ENCODE data around the gene ZNG1A. TPM values are rescaled to one million over a fixed set of nuclear protein-coding genes. Genes with fewer than 3 reads are reported as not detected.
"Not testable (repeated sequence)": the region's sequence is repeated elsewhere in the genome, so short reads cannot be mapped to it uniquely, and the experiment has no call there.

The ZNG1A gene
- total RNA-seq, 2 experiments from 2014 or later: 44.5 to 47.4 TPM

DNA sequence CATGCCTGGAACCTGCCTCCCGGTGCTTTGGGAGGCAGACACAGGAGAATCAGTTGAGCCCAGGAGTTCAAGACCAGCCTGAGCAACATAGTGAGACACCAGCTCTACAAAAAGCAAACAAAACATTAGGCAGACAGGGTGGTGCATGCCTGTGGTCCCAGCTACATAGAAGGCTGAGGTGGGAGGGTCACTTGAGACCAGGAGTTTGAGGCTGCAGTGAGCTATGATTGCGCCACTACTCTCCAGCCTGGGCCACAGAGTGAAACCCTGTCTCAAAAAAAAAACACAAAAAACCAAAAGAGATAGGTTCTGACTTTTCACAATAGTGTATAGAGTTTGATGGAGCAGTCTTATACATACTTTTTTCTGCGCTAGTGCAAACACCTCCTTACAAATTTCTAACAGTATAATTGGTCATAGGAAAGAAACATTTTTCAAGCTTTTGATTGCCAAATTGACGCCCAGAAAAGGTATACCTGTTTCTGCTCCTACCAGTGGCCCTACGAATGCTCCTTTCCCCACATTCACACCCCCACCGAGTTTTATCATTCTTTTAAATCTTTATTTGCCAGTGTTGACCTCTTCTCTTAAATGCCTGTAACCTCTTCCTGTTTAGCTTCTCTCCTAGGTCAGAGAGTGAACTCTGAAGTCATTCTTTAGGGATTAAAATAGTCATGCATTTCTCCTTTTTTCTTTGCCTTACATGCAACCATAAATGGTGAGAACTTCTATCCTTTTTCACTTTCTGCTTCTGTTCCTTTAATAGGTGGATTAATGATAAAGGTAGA is 43.3 kb upstream of the ZNG1A start:
- H3K36me3 Mint-ChIP-seq (ENCODE audit: low read depth): no peaks in the 10 kb centered on the region
- no peak overlapping the region for H3K4me3 Mint-ChIP-seq
- no peaks in the 10 kb centered on the region for H3K9me3 Mint-ChIP-seq
- DNase-seq (no peak), ATAC-seq (no peak)
- peaks cover 2% of the 10 kb centered on the region for H3K27me3 Mint-ChIP-seq
- intact Hi-C loops (cut with micrococcal nuclease): no loop called here
- ChIA-PET POLR2A (interaction anchor here (0.6 to 0.9 kb wide), 2 partner anchors 16 to 20 kb away, joined by 3 read pairs; no protein-coding TSS in a partner anchor), CTCF (interaction anchor here (0.9 kb wide), 1 partner anchor 14 kb away, joined by 3 read pairs; no protein-coding TSS in a partner anchor)
- H3K4me1 Mint-ChIP-seq (ENCODE audit: low read depth): peaks cover 11% of the 10 kb centered on the region
- TF ChIP-seq, protein P1, sequence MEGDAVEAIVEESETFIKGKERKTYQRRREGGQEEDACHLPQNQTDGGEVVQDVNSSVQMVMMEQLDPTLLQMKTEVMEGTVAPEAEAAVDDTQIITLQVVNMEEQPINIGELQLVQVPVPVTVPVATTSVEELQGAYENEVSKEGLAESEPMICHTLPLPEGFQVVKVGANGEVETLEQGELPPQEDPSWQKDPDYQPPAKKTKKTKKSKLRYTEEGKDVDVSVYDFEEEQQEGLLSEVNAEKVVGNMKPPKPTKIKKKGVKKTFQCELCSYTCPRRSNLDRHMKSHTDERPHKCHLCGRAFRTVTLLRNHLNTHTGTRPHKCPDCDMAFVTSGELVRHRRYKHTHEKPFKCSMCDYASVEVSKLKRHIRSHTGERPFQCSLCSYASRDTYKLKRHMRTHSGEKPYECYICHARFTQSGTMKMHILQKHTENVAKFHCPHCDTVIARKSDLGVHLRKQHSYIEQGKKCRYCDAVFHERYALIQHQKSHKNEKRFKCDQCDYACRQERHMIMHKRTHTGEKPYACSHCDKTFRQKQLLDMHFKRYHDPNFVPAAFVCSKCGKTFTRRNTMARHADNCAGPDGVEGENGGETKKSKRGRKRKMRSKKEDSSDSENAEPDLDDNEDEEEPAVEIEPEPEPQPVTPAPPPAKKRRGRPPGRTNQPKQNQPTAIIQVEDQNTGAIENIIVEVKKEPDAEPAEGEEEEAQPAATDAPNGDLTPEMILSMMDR (IDR thresholded peaks at IDR 0.05): no peak
- H3K27ac Mint-ChIP-seq: no peak overlapping the region

DNA sequence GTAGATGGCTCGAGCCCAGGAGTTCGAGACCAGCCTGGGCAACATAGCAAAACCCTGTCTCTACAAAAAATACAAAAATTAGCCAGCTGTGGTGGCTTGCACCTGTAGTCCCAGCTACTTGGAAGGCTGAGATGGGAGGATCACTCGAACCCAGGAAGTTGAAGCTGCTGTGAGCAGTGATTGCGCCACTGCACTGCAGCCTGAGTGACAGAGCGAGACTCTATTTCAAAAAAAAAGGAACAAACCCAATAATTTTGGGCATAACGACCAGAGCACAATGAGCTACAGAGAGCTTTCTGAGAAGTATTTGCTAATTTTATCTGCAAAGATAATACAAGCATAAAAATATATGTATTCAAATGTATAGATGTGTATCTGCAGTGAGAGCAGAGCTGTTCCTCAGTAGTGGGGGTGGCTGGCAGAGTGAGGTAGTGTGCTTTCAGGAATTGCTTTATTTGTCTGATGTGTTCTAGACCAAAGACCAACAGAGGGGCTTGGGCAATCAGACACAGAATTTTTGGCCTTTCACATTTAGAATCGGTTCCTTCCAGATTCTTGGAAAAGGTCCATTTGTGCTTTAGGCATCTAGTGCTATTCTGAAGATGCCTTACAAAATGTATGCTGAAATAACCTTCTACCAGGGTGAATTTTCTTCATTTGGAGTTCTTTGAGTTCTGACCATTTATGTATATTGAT is 41.0 kb upstream of the ZNG1A start:
- ChIA-PET CTCF (no interaction called here), POLR2A (interaction anchor here (0.6 kb wide), 1 partner anchor 47 kb away, joined by 5 read pairs; no protein-coding TSS in a partner anchor)
- Mint-ChIP-seq H3K27ac (no peak overlapping the region), H3K9me3 (no peaks in the 10 kb centered on the region), H3K4me3 (no peak overlapping the region), H3K27me3 (peaks cover 15% of the 10 kb centered on the region), H3K36me3 (ENCODE audit: low read depth) (no peaks in the 10 kb centered on the region), H3K4me1 (ENCODE audit: low read depth) (peaks cover 17% of the 10 kb centered on the region)
- ATAC-seq (no peak), DNase-seq (no peak)
- intact Hi-C loops (cut with micrococcal nuclease): no loop called here
- TF ChIP-seq, protein P1 (IDR thresholded peaks at IDR 0.05): no peak

DNA sequence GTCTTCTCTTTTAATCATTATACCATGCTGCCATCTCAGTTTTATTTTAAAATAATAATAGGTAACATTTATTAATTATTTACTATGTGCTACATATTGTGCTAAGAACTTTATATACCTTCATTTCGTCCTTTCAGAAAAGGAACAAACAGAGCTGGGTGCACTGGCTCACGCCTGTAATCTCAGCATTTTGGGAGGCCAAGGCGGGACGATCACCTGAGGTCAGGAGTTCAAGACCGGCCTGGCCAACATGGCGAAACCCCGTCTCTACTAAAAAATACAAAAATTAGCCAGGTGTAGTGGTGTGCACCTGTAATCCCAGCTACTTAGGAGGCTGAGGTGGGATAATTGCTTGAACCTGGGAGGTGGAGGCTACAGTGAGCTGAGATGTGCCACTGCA is 40.2 kb upstream of the ZNG1A start:
- intact Hi-C loops (cut with micrococcal nuclease); H3K9me3 Mint-ChIP-seq; CTCF ChIA-PET; POLR2A ChIA-PET; H3K36me3 Mint-ChIP-seq (ENCODE audit: low read depth); H3K4me3 Mint-ChIP-seq; DNase-seq; ATAC-seq; H3K27ac Mint-ChIP-seq: not testable (repeated sequence)
- H3K4me1 Mint-ChIP-seq (ENCODE audit: low read depth): peaks cover 21% of the 10 kb centered on the region
- H3K27me3 Mint-ChIP-seq: peaks cover 15% of the 10 kb centered on the region

DNA sequence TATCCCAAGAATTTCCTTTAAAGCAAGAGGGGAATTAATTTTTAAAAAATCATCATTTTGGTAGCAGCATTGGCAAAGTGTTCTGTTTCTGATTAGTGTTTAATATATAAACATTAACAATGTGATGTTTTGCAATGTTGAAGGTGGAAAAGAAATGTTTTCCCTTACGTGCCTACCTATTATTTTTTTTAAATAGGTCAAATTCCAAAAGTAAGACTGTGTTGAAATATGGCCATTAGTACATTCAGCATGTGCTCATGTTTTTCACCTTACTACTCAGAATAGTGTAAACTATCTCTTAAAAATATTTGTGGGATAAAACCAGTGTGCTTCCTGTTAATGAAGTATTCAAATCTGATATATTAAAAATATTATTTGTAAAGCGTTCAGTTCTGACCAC is 39.1 kb upstream of the ZNG1A start:
- no peak for DNase-seq
- peaks cover 15% of the 10 kb centered on the region for H3K27me3 Mint-ChIP-seq
- no peaks in the 10 kb centered on the region for H3K36me3 Mint-ChIP-seq (ENCODE audit: low read depth)
- H3K27ac Mint-ChIP-seq: no peak overlapping the region
- TF ChIP-seq, protein P1 (IDR thresholded peaks at IDR 0.05): no peak
- ATAC-seq: no peak
- intact Hi-C loops (cut with micrococcal nuclease): no loop called here
- no peak overlapping the region for H3K4me3 Mint-ChIP-seq
- ChIA-PET CTCF (no interaction called here), POLR2A (no interaction called here)
- peaks cover 18% of the 10 kb centered on the region for H3K4me1 Mint-ChIP-seq (ENCODE audit: low read depth)
- H3K9me3 Mint-ChIP-seq: no peaks in the 10 kb centered on the region

DNA sequence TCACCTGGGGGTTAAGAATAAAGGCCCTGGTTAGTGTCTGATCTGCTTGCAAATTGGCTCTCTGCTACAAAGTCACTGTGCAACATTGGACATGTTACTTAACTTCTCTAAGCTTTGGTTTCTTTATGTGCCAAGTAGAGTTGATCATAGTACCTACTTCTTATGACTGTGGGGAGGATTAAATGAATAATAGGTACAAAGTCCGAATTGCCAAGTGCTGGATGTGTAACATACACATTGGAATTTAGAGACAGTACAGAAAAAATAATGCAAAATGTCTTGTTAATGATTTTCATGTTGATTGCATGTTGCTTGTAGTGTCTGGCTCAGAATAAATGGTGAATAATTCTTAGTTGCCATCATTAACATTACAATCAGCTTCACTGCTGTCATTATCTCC is 38.0 kb upstream of the ZNG1A start:
- Mint-ChIP-seq H3K27me3 (peaks cover 15% of the 10 kb centered on the region), H3K4me1 (ENCODE audit: low read depth) (peaks cover 9% of the 10 kb centered on the region), H3K36me3 (ENCODE audit: low read depth) (no peaks in the 10 kb centered on the region), H3K4me3 (no peak overlapping the region), H3K27ac (no peak overlapping the region), H3K9me3 (no peaks in the 10 kb centered on the region)
- TF ChIP-seq, protein P1 (IDR thresholded peaks at IDR 0.05): no peak
- POLR2A ChIA-PET: interaction anchor here (0.6 to 0.7 kb wide), 2 partner anchors 55 to 234 kb away, joined by 3 read pairs; no protein-coding TSS in a partner anchor
- CTCF ChIA-PET: interaction anchor here (1.6 kb wide), 1 partner anchor 53 kb away, joined by 4 read pairs; no protein-coding TSS in a partner anchor
- ATAC-seq (no peak), DNase-seq (no peak)
- intact Hi-C loops (cut with micrococcal nuclease): no loop called here
